Transverse colon (tissue), 4 donors: Measurements from ENCODE around the gene SLC26A5. TPM values are rescaled to one million over a fixed set of nuclear protein-coding genes. Genes with fewer than 3 reads are reported as not detected.

Source experiments
- DNase-seq: peaks from one replicate; pipeline ENCODE4 v3.0.0-alpha.2; 2019
- H3K27ac ChIP-seq, 4 donors: fragments of 200-600 bp; sonication (generic); 2 replicates each; pipeline ENCODE4 v1.5.1; 2016 to 2018; ENCODE audit warnings: inconsistent platforms in 4 of 4
- H3K27me3 ChIP-seq: fragments of 200-600 bp; sonication (generic); 2 replicates; pipeline ENCODE4 v1.5.1; 2017; ENCODE audit warnings: inconsistent platforms
- H3K36me3 ChIP-seq, 4 donors: fragments of 200-600 bp; sonication (generic); 2 replicates each; pipeline ENCODE4 v1.5.1; 2017 to 2019; ENCODE audit warnings: inconsistent platforms in 4 of 4
- H3K4me1 ChIP-seq, 4 donors: fragments of 200-600 bp; sonication (generic); 2 replicates each; pipeline ENCODE4 v1.5.1; 2017 to 2020; ENCODE audit warnings: inconsistent platforms in 4 of 4
- H3K4me3 ChIP-seq, 4 donors: fragments of 200-600 bp; sonication (generic); 1 replicate in 1 of 4; 2 replicates in 3 of 4; pipeline versions ENCODE4 v1.5.1 to v1.6.1; 2017 to 2019; ENCODE audit warnings: inconsistent platforms in 4 of 4
- H3K9me3 ChIP-seq, 2 donors: fragments of 200-600 bp; sonication (generic); 2 replicates each; pipeline ENCODE4 v1.5.1; 2017 to 2019; ENCODE audit warnings: inconsistent platforms in 2 of 2
- CTCF ChIP-seq, 5 experiments: fragments of 200-600 bp in 3 of 5; fragments of 450-650 bp in 2 of 5; sonication (generic) in 3 of 5; IDR thresholded peaks; 1 replicate in 2 of 5; 2 replicates in 3 of 5; pipeline ENCODE4 v1.5.1; 2016 to 2017; ENCODE audit warnings: antibody characterized with exemption in 5 of 5, inconsistent platforms in 3 of 5, mild to moderate bottlenecking in 2 of 5, moderate library complexity in 1 of 5
- EP300 ChIP-seq: sonication (generic); formaldehyde crosslinking; IDR thresholded peaks from one replicate; pipeline ENCODE4 v1.6.1; 2017; ENCODE audit warnings: antibody characterized with exemption, low read depth
- POLR2A ChIP-seq: fragments of 450-650 bp; IDR thresholded peaks from one replicate; pipeline ENCODE4 v1.6.1; 2016; ENCODE audit warnings: antibody characterized with exemption, mild to moderate bottlenecking, moderate library complexity
- POLR2AphosphoS5 ChIP-seq, 3 donors: sonication (generic); formaldehyde crosslinking; IDR thresholded peaks; one replicate each; pipeline ENCODE4 v1.6.1; 2016; ENCODE audit warnings: antibody characterized with exemption in 3 of 3
- WGBS, 2 donors: methylation state at CpG; one replicate each; pipeline ENCODE4 v1.1.5; 2018; ENCODE audit warnings: low coverage in 1 of 2; 5-methylcytosine and 5-hydroxymethylcytosine counted together
- in situ Hi-C, 4 donors: fragments of 200-750 bp; cut with MboI; loops; one replicate each; pipeline versions ENCODE4 v1.15.0 to v1.15.1; 2017; ENCODE audit warnings: low sequenced_read_pairs in 3 of 4, low pct_ligation_motif_present in 1 of 4, low pct_unique_long_range_greater_than_20kb in 1 of 4
- intact Hi-C: fragments of 100-400 bp; cut with DNase I; formaldehyde crosslinking; loops from one replicate; pipeline ENCODE4 v1.15.1; 2023; ENCODE audit warnings: low total_unique reads
- total RNA-seq, 4 donors: library from RNA; depleted of rRNA; stranded (reverse); fragments of >200 nt; gene quantifications; one replicate each; pipeline ENCODE4 v1.1.0, GENCODE V29; 2016

The SLC26A5 gene
- total RNA-seq, 4 donors from 2014 or later: 0.27 to 6.0 (median 0.32) TPM; not detected in 1

GRCh38 chr7:103423467-103424179 is 22.4 kb downstream of the SLC26A5 start:
- in situ Hi-C loops: no loop called here
- H3K27ac ChIP-seq: no peak overlapping the region
- DNase-seq: no peak
- no peak overlapping the region for H3K4me3 ChIP-seq
- H3K9me3 ChIP-seq: no peaks in the 10 kb centered on the region
- H3K4me1 ChIP-seq: no peaks in the 10 kb centered on the region
- TF ChIP-seq CTCF (IDR thresholded peaks at IDR 0.05) (no peak), POLR2A (no peak), POLR2AphosphoS5 (IDR thresholded peaks at IDR 0.05) (no peak), EP300 (no peak)
- intact Hi-C loops: no loop called here
- 70 to 73% methylated on average over 2 to 3 of the region's 3 CpGs for WGBS, 2 donors
- H3K27me3 ChIP-seq: no peaks in the 10 kb centered on the region
- H3K36me3 ChIP-seq: no peaks in the 10 kb centered on the region

GRCh38 chr7:103420857-103421384 is 25.1 kb downstream of the SLC26A5 start:
- TF ChIP-seq EP300: no peak
- TF ChIP-seq CTCF (IDR thresholded peaks at IDR 0.05): no peak
- no peak for TF ChIP-seq POLR2AphosphoS5 (IDR thresholded peaks at IDR 0.05)
- TF ChIP-seq POLR2A: no peak
- intact Hi-C loops: no loop called here
- Histone ChIP-seq H3K4me1 (no peaks in the 10 kb centered on the region), H3K27ac (no peak overlapping the region), H3K9me3 (no peaks in the 10 kb centered on the region), H3K36me3 (no peaks in the 10 kb centered on the region), H3K27me3 (no peaks in the 10 kb centered on the region), H3K4me3 (no peak overlapping the region)
- no peak for DNase-seq
- in situ Hi-C loops: no loop called here
- WGBS, 2 donors: 89 to 100% methylated on average over 2 to 5 of the region's 5 CpGs

GRCh38 chr7:103418241-103418640 is 27.8 kb downstream of the SLC26A5 start:
- no peak overlapping the region for H3K27ac ChIP-seq
- in situ Hi-C loops: no loop called here
- H3K27me3 ChIP-seq: no peaks in the 10 kb centered on the region
- DNase-seq: no peak
- no peaks in the 10 kb centered on the region for H3K4me1 ChIP-seq
- intact Hi-C loops: no loop called here
- H3K36me3 ChIP-seq: no peaks in the 10 kb centered on the region
- H3K4me3 ChIP-seq: no peak overlapping the region
- 88% methylated on average over 3 of the region's 3 CpGs; no CpG with 5 or more reads in 1 of the 2 donors for WGBS, 2 donors
- H3K9me3 ChIP-seq: no peaks in the 10 kb centered on the region
- TF ChIP-seq POLR2AphosphoS5 (IDR thresholded peaks at IDR 0.05) (no peak), POLR2A (no peak)

GRCh38 chr7:103413407-103413806 is 32.6 kb downstream of the SLC26A5 start:
- Histone ChIP-seq H3K9me3 (no peaks in the 10 kb centered on the region), H3K27ac (no peak overlapping the region), H3K27me3 (no peaks in the 10 kb centered on the region), H3K36me3 (no peaks in the 10 kb centered on the region), H3K4me1 (no peaks in the 10 kb centered on the region), H3K4me3 (no peak overlapping the region)
- DNase-seq: no peak
- TF ChIP-seq POLR2A: no peak
- no peak for TF ChIP-seq POLR2AphosphoS5 (IDR thresholded peaks at IDR 0.05)
- TF ChIP-seq EP300: no peak
- no peak for TF ChIP-seq CTCF (IDR thresholded peaks at IDR 0.05)
- in situ Hi-C loops: no loop called here
- intact Hi-C loops: no loop called here
- 87 to 90% methylated on average over 4 to 5 of the region's 5 CpGs for WGBS, 2 donors
